Measurements from ENCODE around the gene APOL1.

DNA sequence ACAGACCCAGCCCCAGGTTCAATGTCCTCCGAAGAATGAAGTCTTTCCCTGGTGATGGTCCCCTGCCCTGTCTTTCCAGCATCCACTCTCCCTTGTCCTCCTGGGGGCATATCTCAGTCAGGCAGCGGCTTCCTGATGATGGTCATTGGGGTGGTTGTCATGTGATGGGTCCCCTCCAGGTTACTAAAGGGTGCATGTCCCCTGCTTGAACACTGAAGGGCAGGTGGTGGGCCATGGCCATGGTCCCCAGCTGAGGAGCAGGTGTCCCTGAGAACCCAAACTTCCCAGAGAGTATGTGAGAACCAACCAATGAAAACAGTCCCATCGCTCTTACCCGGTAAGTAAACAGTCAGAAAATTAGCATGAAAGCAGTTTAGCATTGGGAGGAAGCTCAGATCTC, 14.1 kb downstream of the APOL1 start:
- no peak for TF ChIP-seq EZH2 (IDR thresholded peaks at IDR 0.05; ENCODE audit: low read depth)
- TF ChIP-seq, protein P1, sequence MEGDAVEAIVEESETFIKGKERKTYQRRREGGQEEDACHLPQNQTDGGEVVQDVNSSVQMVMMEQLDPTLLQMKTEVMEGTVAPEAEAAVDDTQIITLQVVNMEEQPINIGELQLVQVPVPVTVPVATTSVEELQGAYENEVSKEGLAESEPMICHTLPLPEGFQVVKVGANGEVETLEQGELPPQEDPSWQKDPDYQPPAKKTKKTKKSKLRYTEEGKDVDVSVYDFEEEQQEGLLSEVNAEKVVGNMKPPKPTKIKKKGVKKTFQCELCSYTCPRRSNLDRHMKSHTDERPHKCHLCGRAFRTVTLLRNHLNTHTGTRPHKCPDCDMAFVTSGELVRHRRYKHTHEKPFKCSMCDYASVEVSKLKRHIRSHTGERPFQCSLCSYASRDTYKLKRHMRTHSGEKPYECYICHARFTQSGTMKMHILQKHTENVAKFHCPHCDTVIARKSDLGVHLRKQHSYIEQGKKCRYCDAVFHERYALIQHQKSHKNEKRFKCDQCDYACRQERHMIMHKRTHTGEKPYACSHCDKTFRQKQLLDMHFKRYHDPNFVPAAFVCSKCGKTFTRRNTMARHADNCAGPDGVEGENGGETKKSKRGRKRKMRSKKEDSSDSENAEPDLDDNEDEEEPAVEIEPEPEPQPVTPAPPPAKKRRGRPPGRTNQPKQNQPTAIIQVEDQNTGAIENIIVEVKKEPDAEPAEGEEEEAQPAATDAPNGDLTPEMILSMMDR (conservative IDR thresholded peaks at IDR 0.05) = no peak

Measured in PC-9 (cell line).